EL (cell line): Measurements from ENCODE around the gene GGT5.
"Not testable (repeated sequence)": the region's sequence is repeated elsewhere in the genome, so short reads cannot be mapped to it uniquely, and the experiment has no call there.

Experiments
- DNase-seq: peaks from one replicate; pipeline ENCODE4 v3.0.0-alpha.2; 2016

Gene GGT5

GRCh38 chr22:24230911-24231656 is 13.8 kb downstream of the GGT5 start:
- DNase-seq = no peak

- no peak for DNase-seq
Measured at GRCh38 chr22:24225951-24226350, 18.9 kb downstream of the GGT5 start.

GRCh38 chr22:24225044-24225601 is 19.8 kb downstream of the GGT5 start:
- DNase-seq = no peak

- no peak for DNase-seq
Measured at GRCh38 chr22:24224468-24224867, 20.4 kb downstream of the GGT5 start.

GRCh38 chr22:24219750-24220149 is 25.1 kb downstream of the GGT5 start:
- no peak for DNase-seq

GRCh38 chr22:24217384-24217783 is 27.5 kb downstream of the GGT5 start:
- no peak for DNase-seq

- no peak for DNase-seq
Measured at GRCh38 chr22:24216541-24217209, 28.2 kb downstream of the GGT5 start.

- DNase-seq = no peak
Measured at GRCh38 chr22:24214467-24215285, 30.2 kb downstream of the GGT5 start.

GRCh38 chr22:24213111-24213510 is 31.8 kb downstream of the GGT5 start:
- DNase-seq = not testable (repeated sequence)

- DNase-seq = not testable (repeated sequence)
Measured at GRCh38 chr22:24211716-24212115, 33.2 kb downstream of the GGT5 start.

GRCh38 chr22:24210409-24210808 is 34.5 kb downstream of the GGT5 start:
- DNase-seq = peak; percentile 28

- DNase-seq = no peak
Measured at GRCh38 chr22:24209687-24210086, 35.2 kb downstream of the GGT5 start.

- DNase-seq = no peak
Measured at GRCh38 chr22:24209016-24209415, 35.9 kb downstream of the GGT5 start.

GRCh38 chr22:24208012-24208749 is 36.7 kb downstream of the GGT5 start:
- peak; percentile 96 for DNase-seq

GRCh38 chr22:24207264-24208011 is 37.4 kb downstream of the GGT5 start:
- peak; percentile 24 for DNase-seq

GRCh38 chr22:24206460-24207263 is 38.2 kb downstream of the GGT5 start:
- DNase-seq = peak; percentile 80

GRCh38 chr22:24205438-24206195 is 39.3 kb downstream of the GGT5 start:
- no peak for DNase-seq

- DNase-seq = peak; percentile 36
Measured at GRCh38 chr22:24203856-24204255, 41.0 kb downstream of the GGT5 start.

GRCh38 chr22:24201681-24202614 is 42.9 kb downstream of the GGT5 start:
- peak; percentile 33 for DNase-seq
